GM18870 (cell line): ENCODE results near the gene OLFM4.
"Not testable (repeated sequence)": the region's sequence is repeated elsewhere in the genome, so short reads cannot be mapped to it uniquely, and the experiment has no call there.

Experiments
- ATAC-seq: cut with Tn5 transposase; IDR thresholded peaks from one replicate; pipeline ENCODE4 v1.9.1; 2021; ENCODE audit warnings: moderate library complexity; ENCODE audit not compliant: unreplicated experiment

OLFM4 gene

GRCh38 chr13:53014018-53014417, 14.6 kb upstream of the OLFM4 start:
- ATAC-seq = not testable (repeated sequence)

DNA sequence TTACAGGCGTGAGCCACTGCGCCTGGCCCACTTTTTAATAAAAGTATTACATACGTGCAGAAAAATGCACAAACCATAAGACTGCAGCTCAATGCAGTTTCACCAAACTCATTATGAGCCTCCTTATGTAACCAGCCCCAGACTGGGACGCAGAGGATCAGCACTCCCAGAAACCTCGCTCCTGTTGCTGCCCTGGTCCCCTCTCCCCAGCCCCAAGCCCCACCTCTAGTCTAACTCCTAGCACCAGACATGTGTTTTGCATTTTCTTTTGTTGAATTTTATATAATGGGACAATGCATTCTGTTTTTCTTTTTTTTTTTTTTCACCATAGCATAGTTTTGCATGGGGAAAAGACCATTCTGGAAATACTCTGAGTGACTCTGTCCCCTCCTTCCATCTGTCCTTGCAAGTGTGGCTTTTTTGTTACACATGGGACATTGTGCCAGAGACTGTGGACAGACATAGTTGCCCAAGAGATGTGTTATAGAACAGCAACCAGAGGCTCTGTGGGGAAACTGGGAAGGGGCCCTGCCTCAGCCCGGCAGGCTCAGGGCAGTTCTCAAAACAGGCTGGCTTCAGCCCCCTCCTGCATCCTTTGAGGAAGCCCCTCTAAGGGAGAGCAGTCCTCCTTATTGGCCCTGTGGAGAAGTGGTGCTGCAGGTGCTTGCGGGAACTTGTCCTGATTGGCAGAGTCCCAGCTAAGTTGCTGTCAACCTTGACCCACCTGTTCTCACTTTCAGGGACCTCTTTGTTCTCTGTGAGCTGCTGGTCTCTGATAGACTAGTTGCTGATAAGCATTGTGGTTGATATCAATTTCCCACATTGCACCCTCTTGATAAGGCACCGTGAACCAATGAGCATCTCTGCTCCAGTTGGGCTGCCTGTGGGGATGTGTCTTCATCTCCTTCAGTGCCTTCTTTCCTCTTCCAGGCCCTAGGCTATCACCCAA, 13.8 kb upstream of the OLFM4 start:
- no peak for ATAC-seq

GRCh38 chr13:53015971-53016370, 12.6 kb upstream of the OLFM4 start:
- no peak for ATAC-seq

- no peak for ATAC-seq
These were observed 11.1 kb upstream of the OLFM4 start for GRCh38 chr13:53017433-53017970.

DNA sequence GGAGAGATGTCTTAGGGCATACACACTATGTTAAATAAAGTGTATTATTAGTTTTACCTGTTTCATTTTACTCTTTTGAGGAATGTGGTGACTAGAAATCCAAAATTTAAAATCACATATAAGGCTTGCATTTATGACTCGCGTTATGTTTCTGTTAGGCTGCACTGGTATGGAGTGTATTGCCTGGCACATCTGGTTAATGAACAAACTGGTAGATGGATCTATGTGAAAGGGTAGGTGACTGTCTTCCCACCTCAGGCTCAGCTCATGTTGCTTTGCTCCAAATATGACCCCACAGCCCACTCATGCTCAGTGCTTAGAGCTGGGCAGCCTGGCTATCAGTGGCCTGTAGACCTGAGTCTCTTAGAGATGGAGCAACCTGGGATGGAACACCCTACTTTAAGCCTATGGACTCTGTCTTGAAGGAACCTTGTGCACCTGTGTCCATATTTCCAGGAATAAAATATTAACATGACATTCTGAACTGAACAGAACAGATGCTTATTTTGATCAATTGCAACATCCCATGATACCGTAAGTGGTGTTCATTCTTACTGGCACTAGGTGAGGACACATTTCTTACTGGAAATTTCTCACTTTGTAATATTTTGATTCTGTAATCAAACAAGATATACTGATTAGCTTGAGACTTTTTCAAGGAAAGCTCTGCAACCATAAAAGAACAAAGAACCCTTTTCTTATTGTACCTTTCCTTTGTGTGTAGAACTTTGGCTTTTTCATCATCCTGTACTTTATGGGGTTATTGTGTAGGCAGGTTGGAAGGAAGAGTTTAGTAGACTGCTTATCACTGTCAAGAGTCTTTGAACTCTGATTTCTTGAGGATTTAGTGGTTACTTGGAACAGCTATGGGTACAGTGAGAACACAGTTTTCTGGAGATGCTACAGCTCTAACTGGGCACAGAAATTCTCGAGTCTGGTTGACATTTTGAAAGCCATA, 9.6 kb upstream of the OLFM4 start:
- ATAC-seq = no peak

- no peak for ATAC-seq
These were observed 7.8 kb upstream of the OLFM4 start for GRCh38 chr13:53020764-53021335.

GRCh38 chr13:53023246-53023645, 5.4 kb upstream of the OLFM4 start:
- ATAC-seq = no peak

DNA sequence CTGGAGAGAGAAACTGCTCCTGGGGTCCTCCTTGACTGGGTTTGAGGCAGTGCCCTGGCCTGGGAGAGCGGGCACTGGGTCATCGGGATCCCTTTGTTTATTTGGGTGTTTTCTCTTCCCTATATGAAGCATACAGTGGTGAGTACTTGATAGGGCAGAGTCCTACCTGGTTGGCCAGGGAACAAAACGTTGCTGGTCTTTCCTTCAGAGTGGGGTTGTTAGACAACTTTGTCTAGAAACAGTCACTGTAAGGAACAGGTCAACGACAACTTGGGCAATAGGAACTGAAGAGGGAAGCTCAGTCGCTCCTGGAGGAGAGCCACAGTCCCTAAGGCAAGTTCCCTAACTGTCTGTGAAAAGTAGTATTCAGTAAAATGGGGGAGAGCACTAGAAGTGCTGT, 550 bp upstream of the OLFM4 start:
- no peak for ATAC-seq

DNA sequence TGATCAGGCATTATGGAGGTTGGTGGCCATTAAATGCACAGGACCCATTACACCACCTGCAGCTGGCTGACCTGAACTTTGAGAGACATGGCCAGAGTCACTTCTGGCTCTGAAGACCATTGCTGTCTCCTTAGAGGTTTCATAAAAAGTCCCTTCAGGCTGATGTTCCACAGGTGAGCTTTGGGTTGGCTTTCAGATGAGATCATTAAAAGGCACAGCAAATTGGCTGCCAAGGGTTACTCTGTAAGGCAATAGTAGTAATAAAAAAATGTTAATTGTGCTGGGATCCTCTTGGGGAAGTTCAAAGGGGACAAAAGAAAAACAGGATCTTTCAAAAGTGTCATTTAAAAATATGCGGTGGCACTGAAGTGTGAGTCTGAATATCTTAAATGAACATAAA, 4.2 kb downstream of the OLFM4 start:
- ATAC-seq = no peak

DNA sequence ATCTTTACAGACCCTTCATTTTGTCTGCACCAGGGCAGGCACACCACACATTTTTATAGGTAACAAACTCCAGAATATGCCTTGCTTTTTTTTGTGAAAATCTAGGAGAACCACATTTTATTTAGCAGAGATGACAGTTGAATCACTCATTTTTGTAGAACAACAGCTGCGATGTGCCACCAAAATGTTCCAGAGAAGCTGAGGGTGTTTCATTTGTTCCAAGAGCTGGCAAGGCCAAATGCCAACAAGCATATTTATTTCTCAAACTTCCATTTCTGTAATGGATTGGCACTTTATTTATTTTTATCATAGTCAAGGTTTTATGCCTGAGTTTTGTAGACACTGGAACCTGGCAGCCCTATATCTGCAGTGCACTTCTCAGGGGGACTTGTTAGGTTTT, 10.4 kb downstream of the OLFM4 start:
- ATAC-seq = no peak

GRCh38 chr13:53041968-53042516, 13.4 kb downstream of the OLFM4 start:
- no peak for ATAC-seq

DNA sequence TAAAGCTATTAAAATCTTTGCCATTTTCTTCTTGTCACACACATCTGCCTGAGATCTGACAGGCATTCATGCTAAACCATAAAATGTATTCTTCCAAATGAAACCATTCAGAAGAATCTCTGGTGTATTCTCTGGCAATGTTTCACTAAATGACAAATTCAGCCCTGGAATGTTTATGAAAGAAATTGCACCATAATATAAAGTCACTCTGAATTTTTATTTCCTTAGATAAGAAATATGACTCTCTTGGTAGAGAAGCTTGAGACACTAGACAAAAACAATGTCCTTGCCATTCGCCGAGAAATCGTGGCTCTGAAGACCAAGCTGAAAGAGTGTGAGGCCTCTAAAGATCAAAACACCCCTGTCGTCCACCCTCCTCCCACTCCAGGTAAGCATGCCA, 14.3 kb downstream of the OLFM4 start:
- no peak for ATAC-seq

DNA sequence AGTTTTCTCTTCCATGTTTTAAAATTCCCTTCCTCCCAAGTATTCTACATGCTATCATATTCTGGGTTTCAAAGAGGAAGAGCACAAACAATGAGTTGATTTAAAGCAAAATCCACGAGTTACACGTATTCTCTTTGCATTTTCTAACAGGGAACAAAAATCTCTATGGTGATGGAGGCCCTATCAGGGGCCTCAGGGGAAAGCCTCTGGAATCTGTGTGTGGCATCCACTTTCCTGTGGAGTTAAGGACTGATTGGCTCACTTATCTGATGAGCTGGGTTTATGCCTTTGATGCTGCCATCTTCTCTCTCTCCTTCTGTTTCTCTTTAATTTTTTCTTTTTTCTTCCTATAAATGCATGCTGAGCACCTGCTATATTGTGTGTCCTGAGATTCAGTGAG, 14.8 kb downstream of the OLFM4 start:
- ATAC-seq = no peak

- no peak for ATAC-seq
These were observed 16.6 kb downstream of the OLFM4 start for GRCh38 chr13:53045189-53045588.

DNA sequence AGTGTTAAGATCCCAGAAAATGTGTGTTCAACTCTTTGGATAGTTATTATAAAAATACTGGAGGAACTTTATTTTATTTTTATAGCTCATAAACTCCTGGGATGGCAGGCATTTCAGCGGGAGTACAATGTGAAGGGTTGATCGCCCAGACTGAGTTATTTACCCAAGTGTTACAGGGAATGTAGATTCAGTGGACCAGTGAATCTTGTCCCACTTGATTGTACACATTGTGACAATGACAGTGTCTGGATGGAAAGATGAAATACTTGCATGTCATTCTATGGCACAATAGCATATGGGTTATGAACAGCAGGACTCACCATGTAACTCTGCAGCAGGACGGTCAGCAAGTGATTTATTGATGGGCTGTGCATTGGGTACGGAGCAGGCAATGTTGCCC, 20.3 kb downstream of the OLFM4 start:
- ATAC-seq = no peak

GRCh38 chr13:53050151-53050550, 21.5 kb downstream of the OLFM4 start:
- no peak for ATAC-seq

DNA sequence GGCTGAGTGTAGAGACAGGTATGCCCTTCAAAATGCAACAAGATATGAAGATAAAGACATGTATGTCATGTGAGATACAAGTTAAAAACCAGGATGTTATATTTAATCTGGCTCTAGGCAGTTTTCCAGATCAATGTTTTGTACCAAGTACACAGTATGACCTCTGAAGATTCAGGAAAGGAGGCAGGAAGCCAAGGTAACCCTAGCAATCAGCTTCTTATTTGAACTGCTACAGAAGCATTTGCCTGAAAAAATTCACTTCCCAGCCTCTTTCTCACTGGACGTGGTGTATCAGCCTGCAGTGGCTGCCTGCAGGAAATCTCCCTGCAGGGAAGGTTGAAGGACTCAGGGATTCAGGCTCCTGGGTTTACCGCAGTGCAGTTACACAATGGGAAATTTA, 24.1 kb downstream of the OLFM4 start:
- ATAC-seq = no peak

GRCh38 chr13:53054569-53054968, 26.0 kb downstream of the OLFM4 start:
- no peak for ATAC-seq

GRCh38 chr13:53058065-53058679, 29.6 kb downstream of the OLFM4 start:
- no peak for ATAC-seq

- no peak for ATAC-seq
These were observed 32.4 kb downstream of the OLFM4 start for GRCh38 chr13:53060840-53061490.
